HG02884 (cell line): ENCODE data around the gene GRM1.

Source experiments
- ATAC-seq: cut with Tn5 transposase; IDR thresholded peaks from one replicate; pipeline ENCODE4 v1.9.1; 2021; ENCODE audit warnings: mild to moderate bottlenecking, moderate library complexity; ENCODE audit not compliant: unreplicated experiment

The GRM1 gene

DNA sequence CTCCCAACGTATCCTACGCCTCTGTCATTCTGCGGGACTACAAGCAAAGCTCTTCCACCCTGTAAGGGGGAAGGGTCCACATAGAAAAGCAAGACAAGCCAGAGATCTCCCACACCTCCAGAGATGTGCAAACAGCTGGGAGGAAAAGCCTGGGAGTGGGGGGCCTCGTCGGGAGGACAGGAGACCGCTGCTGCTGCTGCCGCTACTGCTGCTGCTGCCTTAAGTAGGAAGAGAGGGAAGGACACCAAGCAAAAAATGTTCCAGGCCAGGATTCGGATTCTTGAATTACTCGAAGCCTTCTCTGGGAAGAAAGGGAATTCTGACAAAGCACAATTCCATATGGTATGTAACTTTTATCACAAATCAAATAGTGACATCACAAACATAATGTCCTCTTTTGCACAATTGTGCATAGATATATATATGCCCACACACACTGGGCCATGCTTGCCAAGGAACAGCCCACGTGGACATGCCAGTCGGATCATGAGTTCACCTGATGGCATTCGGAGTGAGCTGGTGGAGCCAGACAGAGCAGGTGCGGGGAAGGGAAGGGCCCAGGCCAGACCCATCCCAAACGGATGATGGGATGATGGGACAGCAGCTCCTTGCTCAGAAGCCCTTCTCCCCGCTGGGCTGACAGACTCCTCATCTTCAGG, 406.0 kb downstream of the GRM1 start:
- no peak for ATAC-seq

DNA sequence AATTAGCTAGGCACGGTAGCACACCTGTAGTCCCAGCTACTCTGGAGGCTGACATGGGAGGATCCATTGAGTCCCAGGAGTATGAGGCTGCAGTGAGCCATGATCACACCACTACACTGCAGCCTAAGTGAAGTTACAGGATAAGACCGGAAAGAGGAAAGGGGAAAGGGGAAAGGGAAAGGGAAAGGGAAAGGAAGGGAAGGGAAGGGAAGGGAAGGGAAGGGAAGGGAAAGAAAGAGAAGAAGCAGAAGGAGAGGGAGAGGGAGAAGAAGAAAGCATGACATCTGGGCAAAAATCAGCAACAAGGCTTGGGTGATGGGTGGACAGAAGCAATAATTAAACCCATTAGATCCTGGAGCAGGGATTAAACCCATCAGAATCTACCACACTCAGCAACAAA, 413.0 kb downstream of the GRM1 start:
- no peak for ATAC-seq

GRCh38 chr6:146444189-146444588, 415.3 kb downstream of the GRM1 start:
- no peak for ATAC-seq

DNA sequence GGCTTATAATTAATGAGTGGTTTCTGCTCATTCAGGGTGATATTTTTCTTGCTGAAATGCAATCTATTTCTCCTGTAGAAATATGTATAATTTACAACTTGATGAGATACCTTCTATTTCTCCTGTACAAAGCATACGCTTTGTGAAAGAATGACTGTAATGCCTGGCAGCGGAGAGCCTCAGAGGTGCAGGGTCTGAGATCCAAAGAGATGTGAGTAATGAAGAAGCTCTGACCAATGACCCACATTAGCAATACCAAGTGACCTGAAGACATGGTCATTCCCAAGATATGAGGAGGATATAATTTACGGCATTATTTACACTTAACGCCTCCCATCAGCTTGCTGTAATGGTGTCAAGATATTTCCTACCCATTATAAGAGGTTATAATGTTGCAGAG, 416.4 kb downstream of the GRM1 start:
- ATAC-seq, result no peak

GRCh38 chr6:146456886-146457285, 428.0 kb downstream of the GRM1 start:
- ATAC-seq, result no peak

DNA sequence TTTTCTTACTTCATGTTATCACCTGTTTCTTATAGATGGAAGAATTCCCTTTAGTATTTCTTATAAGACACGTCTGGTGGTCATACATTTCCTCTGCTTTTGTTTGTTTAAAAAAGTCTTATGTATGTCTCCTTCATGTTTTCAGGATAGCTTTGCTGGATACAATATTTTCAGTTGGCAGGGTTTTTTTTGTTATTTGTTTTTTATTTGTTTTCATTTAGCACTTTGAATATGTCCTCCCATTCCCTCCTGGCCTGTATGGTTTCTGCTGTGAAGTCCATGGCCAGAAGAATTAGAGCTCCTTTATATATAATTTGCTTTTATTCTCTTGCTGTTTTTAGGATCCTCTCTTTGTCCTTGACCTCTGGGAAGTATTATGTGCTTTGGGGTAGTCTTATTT, 432.1 kb downstream of the GRM1 start:
- ATAC-seq, result no peak

DNA sequence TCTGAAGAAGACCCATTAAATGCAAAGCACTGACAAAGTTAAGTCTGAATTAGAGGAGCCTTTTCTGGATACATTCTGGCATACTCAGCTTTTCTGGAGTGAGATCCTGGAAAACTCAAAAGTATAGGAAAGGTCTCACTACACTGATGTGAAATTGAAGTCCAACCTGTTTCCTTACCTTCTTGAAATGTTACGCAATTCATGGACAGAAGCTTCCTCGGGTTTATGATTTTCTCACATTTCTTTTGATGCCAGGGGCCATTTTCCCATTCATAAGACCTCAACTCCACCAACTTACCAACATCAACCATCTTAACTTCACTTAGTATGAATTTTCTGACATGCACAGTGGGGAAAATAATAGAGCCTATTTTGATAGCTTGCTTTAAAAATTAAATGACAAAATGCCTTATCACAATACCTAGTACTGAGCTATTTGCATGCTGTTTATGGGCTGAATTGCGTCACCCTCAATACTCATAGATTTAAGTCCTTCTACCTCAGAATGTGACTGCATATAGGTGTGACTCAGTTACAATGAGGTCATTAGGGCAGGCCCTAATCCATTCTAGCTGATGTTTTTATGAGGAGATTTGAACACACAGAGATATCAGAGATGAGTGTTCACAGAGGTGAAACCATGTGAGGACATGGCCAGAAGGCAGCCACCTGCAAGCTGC, 441.4 kb downstream of the GRM1 start:
- ATAC-seq, result no peak

- ATAC-seq, result no peak
Observed at GRCh38 chr6:146472918-146473317, 444.1 kb downstream of the GRM1 start.

DNA sequence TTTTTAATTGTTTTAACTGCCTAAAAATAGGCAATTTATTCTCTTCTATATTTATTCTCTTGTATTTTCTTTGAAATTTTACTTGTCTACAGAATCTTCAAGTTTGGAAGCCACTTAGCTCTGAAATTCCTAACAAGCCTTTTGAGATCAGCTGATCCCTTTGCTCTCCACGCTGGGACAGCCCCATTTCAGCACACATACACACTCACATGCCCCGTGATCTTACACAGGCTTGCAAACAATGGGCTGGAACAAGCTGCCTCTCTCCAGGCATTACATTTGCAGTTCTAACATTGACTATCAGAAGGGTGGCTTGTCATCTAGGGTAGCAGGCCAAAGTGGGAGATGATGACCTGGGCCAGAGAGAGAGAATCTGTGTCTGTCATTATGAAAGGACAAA, 452.7 kb downstream of the GRM1 start:
- no peak for ATAC-seq

- no peak for ATAC-seq
Observed at GRCh38 chr6:146484411-146484810, 455.5 kb downstream of the GRM1 start.
